Fibroblast of pulmonary artery (primary cell): ENCODE data around the gene WIZ.

ENCODE experiments used
- DNase-seq: peaks from one replicate; pipeline ENCODE4 v3.0.0-alpha.2; 2010; ENCODE audit warnings: low read depth
- H3K4me3 ChIP-seq: replicated peaks from 2 replicates; pipeline ENCODE4 v1.5.1; 2011; ENCODE audit warnings: low read depth, mild to moderate bottlenecking, control low read depth, low read length, moderate library complexity
- TF ChIP-seq, protein P1 (sequence below): IDR thresholded peaks from 2 replicates; pipeline ENCODE4 v1.5.1; 2011; ENCODE audit warnings: mild to moderate bottlenecking, control low read depth, low read length, inconsistent platforms; ENCODE audit errors: missing control alignments

WIZ gene

DNA sequence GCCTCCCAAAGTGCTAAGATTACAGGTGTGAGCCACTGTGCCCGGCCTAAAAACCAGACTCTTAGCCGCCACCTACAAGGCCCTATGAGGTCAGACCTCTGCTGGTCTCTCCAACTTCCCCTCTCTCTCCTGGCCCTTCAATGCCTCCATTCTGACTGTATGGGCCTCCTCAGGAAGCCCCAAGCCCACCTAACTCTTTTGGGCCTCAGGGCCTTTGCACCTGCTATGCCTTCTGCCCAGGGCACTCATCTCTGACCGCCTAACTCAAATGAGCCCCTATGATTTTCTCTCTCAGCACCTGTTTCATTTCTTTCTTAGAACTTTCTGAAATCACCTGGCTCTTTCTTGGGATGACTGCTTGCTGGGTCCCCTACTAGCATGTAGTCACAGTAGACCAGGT, 6.4 kb downstream of the WIZ start:
- no peak for DNase-seq
- TF ChIP-seq, protein P1, sequence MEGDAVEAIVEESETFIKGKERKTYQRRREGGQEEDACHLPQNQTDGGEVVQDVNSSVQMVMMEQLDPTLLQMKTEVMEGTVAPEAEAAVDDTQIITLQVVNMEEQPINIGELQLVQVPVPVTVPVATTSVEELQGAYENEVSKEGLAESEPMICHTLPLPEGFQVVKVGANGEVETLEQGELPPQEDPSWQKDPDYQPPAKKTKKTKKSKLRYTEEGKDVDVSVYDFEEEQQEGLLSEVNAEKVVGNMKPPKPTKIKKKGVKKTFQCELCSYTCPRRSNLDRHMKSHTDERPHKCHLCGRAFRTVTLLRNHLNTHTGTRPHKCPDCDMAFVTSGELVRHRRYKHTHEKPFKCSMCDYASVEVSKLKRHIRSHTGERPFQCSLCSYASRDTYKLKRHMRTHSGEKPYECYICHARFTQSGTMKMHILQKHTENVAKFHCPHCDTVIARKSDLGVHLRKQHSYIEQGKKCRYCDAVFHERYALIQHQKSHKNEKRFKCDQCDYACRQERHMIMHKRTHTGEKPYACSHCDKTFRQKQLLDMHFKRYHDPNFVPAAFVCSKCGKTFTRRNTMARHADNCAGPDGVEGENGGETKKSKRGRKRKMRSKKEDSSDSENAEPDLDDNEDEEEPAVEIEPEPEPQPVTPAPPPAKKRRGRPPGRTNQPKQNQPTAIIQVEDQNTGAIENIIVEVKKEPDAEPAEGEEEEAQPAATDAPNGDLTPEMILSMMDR, result no peak

DNA sequence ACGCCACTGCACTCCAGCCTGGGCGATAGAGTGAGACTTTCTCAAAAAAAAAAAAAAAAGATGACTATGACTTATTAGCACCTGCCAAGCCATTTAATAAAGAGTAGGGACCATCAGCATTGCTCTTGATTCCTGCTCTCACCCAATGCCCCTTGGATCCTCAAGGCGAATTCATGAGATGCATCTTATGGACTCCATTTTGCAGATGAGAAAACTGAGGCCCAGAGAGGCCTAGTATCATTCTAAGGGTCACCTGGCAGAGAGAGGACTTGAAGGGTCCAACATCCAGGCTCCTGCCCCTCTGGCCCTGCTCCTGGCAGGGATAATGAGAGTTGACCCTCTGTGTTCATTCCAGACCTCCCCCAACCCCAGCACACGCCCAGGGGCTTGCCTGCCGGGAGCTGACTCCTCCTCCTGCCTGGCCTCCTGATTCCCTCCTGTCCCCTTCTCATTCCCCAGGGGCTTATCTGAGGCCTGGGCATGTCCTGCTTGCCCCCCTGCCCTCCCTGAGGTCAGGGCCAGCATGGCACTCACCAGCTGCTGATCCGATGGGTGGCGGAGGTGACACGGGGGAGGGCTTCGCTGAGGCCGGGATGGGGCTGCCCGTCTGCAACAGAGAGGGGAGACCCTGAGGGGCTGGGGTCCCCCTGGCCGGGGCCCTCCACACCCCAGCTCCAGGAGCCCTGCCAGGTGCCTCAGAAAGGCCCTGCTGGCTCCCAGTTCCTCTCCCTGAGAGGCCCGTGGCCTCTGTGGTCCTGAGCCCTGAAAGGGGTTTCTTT, 7.4 kb downstream of the WIZ start:
- H3K4me3 ChIP-seq, result no peak overlapping the region
- DNase-seq, result no peak
- TF ChIP-seq, protein P1, result no peak

More for the DNA sequence above, 6.4 kb downstream of the WIZ start:
- no peak overlapping the region for H3K4me3 ChIP-seq

DNA sequence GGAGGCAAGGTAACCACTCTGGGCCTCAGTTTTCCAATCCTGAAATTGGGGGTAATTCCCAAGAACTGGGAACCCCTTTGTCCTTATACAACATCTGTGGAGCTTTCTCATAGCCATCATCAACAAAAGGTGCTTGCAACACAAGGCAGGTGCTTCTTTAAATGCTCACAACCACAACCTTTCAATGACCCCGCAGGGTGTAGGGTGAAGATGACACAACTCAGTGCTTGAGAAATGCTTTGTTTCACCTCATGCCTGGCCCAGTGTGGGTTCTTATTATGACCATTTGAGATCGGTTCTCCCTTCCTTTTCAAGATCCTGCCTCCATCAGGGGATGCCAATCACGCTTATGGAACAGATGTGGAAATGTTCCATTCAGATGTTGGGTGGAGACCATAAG, 8.4 kb downstream of the WIZ start:
- TF ChIP-seq, protein P1, result no peak
- H3K4me3 ChIP-seq, result no peak overlapping the region
- DNase-seq, result no peak

DNA sequence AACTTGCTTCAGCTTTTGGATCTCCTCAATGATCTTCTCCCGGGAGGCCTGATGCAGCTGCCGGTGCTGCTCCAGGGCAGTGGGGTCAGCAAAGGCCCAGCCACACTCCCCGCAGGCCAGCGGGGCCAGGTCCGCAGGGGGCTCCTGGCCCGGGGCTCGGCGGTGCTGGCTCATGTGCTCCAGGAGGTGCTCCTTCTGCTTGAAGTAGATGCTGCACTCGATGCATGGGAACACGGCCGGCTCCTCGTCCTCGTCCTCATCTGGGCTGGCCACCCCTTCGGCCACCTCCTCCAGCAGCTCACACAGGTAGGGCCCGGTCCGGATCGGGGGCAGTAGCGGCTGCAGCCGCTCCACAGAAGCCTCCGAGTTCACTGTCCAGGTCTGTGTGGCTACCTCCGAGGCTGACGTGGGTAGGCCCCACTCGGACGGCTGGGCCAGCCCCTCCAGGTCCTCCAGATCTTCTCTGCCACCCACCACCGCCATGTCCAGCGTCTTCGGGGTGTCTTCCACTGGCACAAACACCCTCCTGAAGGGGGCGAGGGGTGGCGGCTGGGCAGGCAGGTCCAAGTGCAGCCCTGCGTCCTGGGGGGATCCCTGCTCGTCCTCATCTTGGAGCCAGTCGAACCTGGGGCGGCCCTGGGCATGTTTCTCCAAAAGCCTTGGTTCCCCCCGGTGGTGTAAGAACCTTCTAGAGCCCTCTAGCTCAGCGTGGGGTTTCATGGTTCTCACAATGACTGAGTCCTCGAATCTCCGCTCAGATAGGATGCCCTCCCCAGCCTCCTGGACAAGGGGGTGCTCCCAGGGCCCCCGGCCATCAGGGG, 9.7 kb downstream of the WIZ start:
- TF ChIP-seq, protein P1, result no peak
- DNase-seq, result no peak
- H3K4me3 ChIP-seq, result no peak overlapping the region

DNA sequence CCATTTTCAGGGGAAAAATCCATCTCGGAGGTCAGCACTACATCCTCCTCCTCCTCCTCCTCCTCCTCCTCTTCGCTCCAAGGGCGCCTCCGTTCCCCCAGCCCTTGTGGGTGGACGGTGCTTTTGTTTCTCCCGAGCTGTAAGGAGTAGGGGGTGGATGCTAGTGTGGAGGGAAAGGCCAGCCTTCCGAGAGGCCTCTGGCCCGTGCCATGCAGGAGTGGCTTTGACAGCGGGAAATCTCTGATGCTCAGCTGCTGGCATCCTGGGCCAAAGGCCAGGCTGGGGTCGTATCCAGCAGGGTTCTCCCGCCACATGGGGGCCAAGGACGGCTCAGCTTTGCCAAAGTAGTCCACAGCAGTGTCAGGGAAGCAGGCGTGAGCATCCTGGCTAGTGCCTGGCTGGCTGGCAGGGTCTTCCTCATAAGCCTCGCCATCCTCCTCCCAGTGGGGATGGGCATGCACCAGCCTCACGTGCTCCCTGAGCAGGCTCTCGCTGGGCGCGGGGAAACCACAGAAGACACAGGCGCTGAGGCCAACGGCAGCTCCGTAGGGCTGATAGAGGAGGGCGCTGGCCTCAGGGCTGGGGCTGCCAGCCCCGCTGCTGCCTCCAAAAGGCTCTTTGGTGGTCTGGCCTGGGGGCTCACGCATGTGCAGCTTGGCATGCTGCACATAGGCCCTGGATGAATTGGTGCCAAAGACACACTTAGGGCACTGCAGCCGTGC, 10.5 kb downstream of the WIZ start:
- no peak for DNase-seq
- TF ChIP-seq, protein P1, result no peak

DNA sequence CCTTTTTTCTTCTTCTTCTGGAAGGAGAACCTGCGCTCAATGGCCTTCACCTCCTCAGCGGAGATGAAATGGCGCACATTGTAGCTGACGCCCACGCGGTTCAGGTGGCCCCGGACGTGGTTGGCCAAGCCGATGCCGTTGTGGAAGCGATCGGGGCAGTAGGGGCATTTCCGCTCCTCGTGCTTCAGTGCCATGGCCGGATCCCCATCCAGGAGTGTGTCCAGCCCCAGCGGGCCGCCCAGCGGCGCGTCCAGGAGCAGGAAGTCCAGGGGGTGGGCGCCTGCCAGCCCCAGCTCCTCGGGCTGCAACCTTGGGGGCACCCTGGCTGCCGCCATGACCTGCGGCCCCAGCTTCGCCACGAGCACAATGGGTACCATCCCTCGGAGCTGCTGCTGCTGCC, 11.2 kb downstream of the WIZ start:
- TF ChIP-seq, protein P1, result no peak
- no peak overlapping the region for H3K4me3 ChIP-seq
- DNase-seq, result no peak

More for the DNA sequence above, 10.5 kb downstream of the WIZ start:
- no peak overlapping the region for H3K4me3 ChIP-seq
